ENCODE measurements around the gene RANBP17.
"Not testable (repeated sequence)": the region's sequence is repeated elsewhere in the genome, so short reads cannot be mapped to it uniquely, and the experiment has no call there.

The RANBP17 gene

GRCh38 chr5:170870390-170870789 is 8.6 kb downstream of the RANBP17 start:
- DNase-seq: not testable (repeated sequence)

- DNase-seq: no peak
Measured at GRCh38 chr5:170874017-170874416, 12.2 kb downstream of the RANBP17 start.

- DNase-seq: no peak
Measured at GRCh38 chr5:170875811-170876210, 14.0 kb downstream of the RANBP17 start.

- DNase-seq: no peak
Measured at GRCh38 chr5:170880084-170880483, 18.3 kb downstream of the RANBP17 start.

- DNase-seq: no peak
Measured at GRCh38 chr5:170882345-170882744, 20.5 kb downstream of the RANBP17 start.

- no peak for DNase-seq
Measured at GRCh38 chr5:170885256-170885655, 23.4 kb downstream of the RANBP17 start.

GRCh38 chr5:170885809-170886208 is 24.0 kb downstream of the RANBP17 start:
- no peak for DNase-seq

- DNase-seq: no peak
Measured at GRCh38 chr5:170886210-170886894, 24.5 kb downstream of the RANBP17 start.

GRCh38 chr5:170892196-170892595 is 30.4 kb downstream of the RANBP17 start:
- DNase-seq: no peak

- DNase-seq: no peak
Measured at GRCh38 chr5:170894665-170895064, 32.8 kb downstream of the RANBP17 start.

- DNase-seq: no peak
Measured at GRCh38 chr5:170896779-170897178, 35.0 kb downstream of the RANBP17 start.

GRCh38 chr5:170903075-170903474 is 41.3 kb downstream of the RANBP17 start:
- DNase-seq: no peak

GRCh38 chr5:170907758-170908157 is 45.9 kb downstream of the RANBP17 start:
- no peak for DNase-seq

GRCh38 chr5:170913573-170913972 is 51.8 kb downstream of the RANBP17 start:
- no peak for DNase-seq

- no peak for DNase-seq
Measured at GRCh38 chr5:170917113-170917512, 55.3 kb downstream of the RANBP17 start.

- no peak for DNase-seq
Measured at GRCh38 chr5:170920196-170920595, 58.4 kb downstream of the RANBP17 start.

GRCh38 chr5:170922331-170922730 is 60.5 kb downstream of the RANBP17 start:
- not testable (repeated sequence) for DNase-seq

GRCh38 chr5:170923910-170924620 is 62.2 kb downstream of the RANBP17 start:
- no peak for DNase-seq

GRCh38 chr5:170935534-170936218 is 73.9 kb downstream of the RANBP17 start:
- DNase-seq: not testable (repeated sequence)

GRCh38 chr5:170937072-170937471 is 75.3 kb downstream of the RANBP17 start:
- DNase-seq: no peak

GRCh38 chr5:170937914-170938313 is 76.1 kb downstream of the RANBP17 start:
- no peak for DNase-seq

- DNase-seq: no peak
Measured at GRCh38 chr5:170939178-170939577, 77.4 kb downstream of the RANBP17 start.

- no peak for DNase-seq
Measured at GRCh38 chr5:170941788-170942187, 80.0 kb downstream of the RANBP17 start.

GRCh38 chr5:170945275-170945674 is 83.5 kb downstream of the RANBP17 start:
- no peak for DNase-seq

Measured in NCI-H1417 treated with DMSO at 0.1 percent for 48 hours (cell line).